NT2/D1 (cell line): ENCODE data around the gene CDC6.

Experiments used
- YY1 ChIP-seq: IDR thresholded peaks from 2 replicates; pipeline ENCODE4 v1.6.1; 2011; ENCODE audit not compliant: insufficient read length, insufficient read depth
- ZNF274 ChIP-seq: IDR thresholded peaks from 2 replicates; pipeline ENCODE4 v1.6.1; 2011; ENCODE audit warnings: mild to moderate bottlenecking, low read depth, low read length

DNA sequence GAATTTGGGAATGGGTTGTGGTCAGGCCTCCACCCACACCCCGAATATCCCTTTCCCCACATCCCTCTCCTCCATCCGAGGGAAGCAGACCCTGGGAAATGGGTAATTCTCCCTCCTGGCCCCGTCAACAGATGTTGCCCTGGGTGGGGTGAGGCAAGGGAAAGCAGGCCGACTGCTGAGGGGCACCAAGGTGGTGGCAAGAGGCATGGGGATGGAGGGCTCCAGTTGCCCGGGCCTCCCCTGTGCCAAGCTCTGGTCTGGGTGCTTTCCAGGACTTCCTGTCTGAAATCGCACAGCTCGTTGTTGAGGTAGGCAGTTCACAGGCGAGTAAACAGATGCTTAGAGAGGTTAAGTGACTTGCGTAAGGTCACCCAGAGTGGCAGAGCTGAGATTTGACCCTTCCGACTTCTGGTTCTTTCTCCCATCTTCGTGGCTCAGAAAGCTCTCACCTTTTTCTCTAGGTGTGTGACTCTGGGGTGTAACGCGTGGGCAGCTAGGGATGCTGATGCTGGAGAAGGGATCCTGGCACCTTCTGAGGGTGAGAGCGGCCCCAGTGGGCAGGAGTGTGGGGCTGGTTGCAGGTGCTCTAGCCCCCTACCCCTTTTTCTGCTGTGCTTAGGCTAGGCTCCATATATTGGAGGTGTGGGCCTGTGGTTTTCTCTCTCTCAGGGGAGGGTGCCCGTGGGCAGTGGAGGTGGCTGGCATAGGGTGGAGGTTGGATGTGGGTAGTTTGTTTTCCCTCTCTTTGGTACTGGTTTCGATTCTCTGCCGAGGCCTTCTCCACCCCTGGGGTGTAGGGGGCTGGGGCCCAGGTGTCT, 38.5 kb downstream of the CDC6 start:
- TF ChIP-seq YY1, result no peak
- no peak for TF ChIP-seq ZNF274
